Airway epithelial cell (primary cell): Measurements from ENCODE around the gene GMNN. TPM values are rescaled to one million over a fixed set of nuclear protein-coding genes. Genes with fewer than 3 reads are reported as not detected.

ENCODE experiments used
- total RNA-seq: library from RNA; depleted of rRNA; stranded (reverse); fragments of >200 nt; gene quantifications from 2 replicates; pipeline ENCODE4 v1.2.3, GENCODE V29; 2015

Gene GMNN
- 44.0 and 48.1 TPM in 2 replicates for total RNA-seq

DNA sequence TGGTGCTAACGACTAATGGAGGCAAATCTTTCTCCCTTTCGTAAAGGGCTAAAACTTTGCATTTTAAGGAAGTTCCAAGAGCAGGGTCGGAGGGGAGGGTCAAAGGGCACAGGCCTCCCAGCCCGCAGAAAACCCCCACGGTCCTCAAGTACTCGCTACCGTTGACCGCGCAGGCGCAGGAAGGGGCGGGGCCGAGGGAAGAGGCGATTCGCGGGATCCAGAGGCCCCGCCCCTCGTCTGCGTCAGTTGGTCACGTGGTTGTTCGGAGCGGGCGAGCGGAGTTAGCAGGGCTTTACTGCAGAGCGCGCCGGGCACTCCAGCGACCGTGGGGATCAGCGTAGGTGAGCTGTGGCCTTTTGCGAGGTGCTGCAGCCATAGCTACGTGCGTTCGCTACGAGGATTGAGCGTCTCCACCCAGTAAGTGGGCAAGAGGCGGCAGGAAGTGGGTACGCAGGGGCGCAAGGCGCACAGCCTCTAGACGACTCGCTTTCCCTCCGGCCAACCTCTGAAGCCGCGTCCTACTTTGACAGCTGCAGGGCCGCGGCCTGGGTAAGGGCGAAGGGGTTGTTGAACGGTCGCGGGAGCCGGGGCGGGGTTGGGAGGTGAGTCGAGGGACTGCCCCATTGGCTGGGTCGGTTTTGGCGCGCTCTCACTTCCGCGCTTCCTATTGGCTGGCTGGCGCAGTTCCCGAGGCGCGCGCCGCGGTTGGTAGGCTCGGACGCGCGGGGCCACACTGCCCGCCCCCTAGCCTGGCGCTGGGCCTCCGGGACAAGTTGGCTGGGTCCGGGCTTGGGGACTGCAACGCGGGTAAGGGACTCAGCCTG lies at the start of gene GMNN:
TSS of gene GMNN (plus strand) at position 242 of the 824 bp plus-strand sequence. CDS start 2,310 bp downstream, outside the sequence.

DNA sequence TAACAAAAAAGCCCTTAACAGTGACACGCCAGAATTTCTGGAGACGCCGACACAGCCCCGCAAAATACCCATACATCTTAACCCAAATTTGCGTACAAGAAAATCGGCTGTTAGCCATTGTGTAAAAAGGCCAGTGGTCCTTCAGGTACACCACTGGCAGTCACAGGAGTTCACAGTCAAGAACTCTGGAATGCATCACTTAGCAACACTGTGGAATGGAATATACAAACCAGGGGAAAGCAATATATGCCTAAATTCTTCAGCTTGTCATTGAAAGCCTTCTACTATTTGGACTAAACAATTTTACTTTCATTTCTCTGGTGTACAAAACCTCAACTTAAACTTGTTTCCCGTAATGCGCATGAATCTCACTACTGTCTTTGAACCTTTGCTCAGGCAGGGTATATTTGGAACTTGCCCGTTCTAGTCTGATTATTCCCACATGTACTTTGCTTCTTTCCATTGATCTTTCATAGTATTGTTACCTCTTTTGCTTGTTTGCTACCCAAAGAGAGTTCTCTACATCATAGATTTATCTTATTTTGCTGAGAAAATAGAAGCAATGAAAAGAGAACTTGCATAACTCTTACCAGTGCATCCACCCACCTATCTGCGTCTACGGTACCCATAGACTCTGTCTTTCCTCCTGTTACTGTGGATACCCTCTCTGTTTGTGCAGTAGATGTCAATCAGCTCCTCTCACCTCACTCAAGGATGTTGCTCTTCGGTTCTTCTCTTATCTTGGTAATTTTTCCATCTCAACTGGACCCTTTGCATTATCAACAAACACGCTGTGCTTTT lies 24.2 kb downstream of the GMNN start, which contains the start of gene ARMH2:
TSS of gene ARMH2 (minus strand) at position 178 of the 801 bp plus-strand sequence. CDS start at position 118, 60 bp downstream.

Other genes with a start within 250 kb of the GMNN start
- gene KIAA0319, start 128.7 kb upstream of the GMNN start, total RNA-seq, result 0.19 TPM in 1 of 2 replicates, not detected in the other
- 20.0 and 20.6 TPM in 2 replicates for gene TDP2, start 108.0 kb upstream of the GMNN start, total RNA-seq
- 17.1 and 28.6 TPM in 2 replicates for gene ACOT13, start 107.9 kb upstream of the GMNN start, total RNA-seq
- gene C6orf62, start 55.8 kb upstream of the GMNN start, total RNA-seq, result 48.0 and 48.7 TPM in 2 replicates
- not detected in 2 replicates for gene ARMH2, start 24.0 kb downstream of the GMNN start, total RNA-seq
- 0.21 TPM in 1 of 2 replicates, not detected in the other for gene RIPOR2, start 161.0 kb downstream of the GMNN start, total RNA-seq